Measurements from ENCODE around the gene CREB1. TPM values are rescaled to one million over a fixed set of nuclear protein-coding genes. Genes with fewer than 3 reads are reported as not detected.

Gene CREB1
- total RNA-seq, 1 donor from 2014 or later: 108 TPM

DNA sequence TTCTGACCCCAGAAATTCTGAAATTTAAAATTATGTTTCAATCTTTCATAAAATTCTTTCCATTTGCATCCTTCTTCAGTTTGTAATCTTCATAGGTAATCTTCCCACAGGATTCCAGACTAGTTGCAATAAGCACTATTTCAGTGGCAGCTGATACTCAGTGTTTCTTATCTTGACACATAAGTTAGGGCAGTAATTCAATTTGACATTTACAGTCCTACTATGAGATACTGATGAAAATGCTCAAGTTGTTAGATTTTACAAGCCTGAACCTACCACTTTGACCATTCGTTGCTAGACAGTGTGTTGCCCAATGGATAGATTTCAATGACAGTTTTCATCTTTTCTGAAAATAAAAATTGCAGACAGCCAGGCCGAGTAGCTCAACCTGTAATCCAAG is 85.1 kb downstream of the CREB1 start:
- Mint-ChIP-seq H3K27me3 (ENCODE audit: unreplicated experiment) (no peaks in the 10 kb centered on the region), H3K9me3 (ENCODE audit: unreplicated experiment) (peaks cover 3% of the 10 kb centered on the region), H3K4me3 (ENCODE audit: unreplicated experiment) (no peak overlapping the region), H3K4me1 (ENCODE audit: low read depth, unreplicated experiment) (peaks cover 8% of the 10 kb centered on the region), H3K27ac (ENCODE audit: unreplicated experiment) (no peak overlapping the region), H3K36me3 (ENCODE audit: unreplicated experiment) (no peaks in the 10 kb centered on the region)
- TF ChIP-seq, protein P1, sequence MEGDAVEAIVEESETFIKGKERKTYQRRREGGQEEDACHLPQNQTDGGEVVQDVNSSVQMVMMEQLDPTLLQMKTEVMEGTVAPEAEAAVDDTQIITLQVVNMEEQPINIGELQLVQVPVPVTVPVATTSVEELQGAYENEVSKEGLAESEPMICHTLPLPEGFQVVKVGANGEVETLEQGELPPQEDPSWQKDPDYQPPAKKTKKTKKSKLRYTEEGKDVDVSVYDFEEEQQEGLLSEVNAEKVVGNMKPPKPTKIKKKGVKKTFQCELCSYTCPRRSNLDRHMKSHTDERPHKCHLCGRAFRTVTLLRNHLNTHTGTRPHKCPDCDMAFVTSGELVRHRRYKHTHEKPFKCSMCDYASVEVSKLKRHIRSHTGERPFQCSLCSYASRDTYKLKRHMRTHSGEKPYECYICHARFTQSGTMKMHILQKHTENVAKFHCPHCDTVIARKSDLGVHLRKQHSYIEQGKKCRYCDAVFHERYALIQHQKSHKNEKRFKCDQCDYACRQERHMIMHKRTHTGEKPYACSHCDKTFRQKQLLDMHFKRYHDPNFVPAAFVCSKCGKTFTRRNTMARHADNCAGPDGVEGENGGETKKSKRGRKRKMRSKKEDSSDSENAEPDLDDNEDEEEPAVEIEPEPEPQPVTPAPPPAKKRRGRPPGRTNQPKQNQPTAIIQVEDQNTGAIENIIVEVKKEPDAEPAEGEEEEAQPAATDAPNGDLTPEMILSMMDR (IDR thresholded peaks at IDR 0.05; ENCODE audit: partially characterized antibody, unreplicated experiment): no peak
- DNase-seq: no peak

DNA sequence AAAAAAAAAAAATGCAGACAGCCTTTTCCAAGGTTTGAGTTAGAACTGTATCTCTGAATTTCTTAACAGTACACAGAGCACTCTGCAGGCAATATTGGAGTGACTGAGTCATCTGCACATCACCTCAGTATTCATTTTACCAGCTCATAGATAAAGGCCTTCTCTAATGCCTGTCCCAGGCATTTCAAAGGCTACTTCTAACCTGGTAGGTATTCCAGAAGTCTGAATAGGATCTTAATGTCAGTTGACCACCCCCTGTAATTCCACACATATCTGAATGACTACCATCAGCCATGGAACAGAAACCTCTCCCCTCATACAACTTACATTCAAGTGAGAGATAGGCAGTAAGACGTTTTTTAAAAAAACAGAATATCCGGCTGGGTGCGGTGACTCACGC is 86.4 kb downstream of the CREB1 start:
- TF ChIP-seq, protein P1 (IDR thresholded peaks at IDR 0.05; ENCODE audit: partially characterized antibody, unreplicated experiment): no peak
- H3K36me3 Mint-ChIP-seq (ENCODE audit: unreplicated experiment): no peaks in the 10 kb centered on the region
- H3K27me3 Mint-ChIP-seq (ENCODE audit: unreplicated experiment): no peaks in the 10 kb centered on the region
- H3K4me3 Mint-ChIP-seq (ENCODE audit: unreplicated experiment): no peak overlapping the region
- H3K4me1 Mint-ChIP-seq (ENCODE audit: low read depth, unreplicated experiment): peaks cover 9% of the 10 kb centered on the region
- no peak overlapping the region for H3K27ac Mint-ChIP-seq (ENCODE audit: unreplicated experiment)
- H3K9me3 Mint-ChIP-seq (ENCODE audit: unreplicated experiment): peaks cover 3% of the 10 kb centered on the region
- DNase-seq: no peak

DNA sequence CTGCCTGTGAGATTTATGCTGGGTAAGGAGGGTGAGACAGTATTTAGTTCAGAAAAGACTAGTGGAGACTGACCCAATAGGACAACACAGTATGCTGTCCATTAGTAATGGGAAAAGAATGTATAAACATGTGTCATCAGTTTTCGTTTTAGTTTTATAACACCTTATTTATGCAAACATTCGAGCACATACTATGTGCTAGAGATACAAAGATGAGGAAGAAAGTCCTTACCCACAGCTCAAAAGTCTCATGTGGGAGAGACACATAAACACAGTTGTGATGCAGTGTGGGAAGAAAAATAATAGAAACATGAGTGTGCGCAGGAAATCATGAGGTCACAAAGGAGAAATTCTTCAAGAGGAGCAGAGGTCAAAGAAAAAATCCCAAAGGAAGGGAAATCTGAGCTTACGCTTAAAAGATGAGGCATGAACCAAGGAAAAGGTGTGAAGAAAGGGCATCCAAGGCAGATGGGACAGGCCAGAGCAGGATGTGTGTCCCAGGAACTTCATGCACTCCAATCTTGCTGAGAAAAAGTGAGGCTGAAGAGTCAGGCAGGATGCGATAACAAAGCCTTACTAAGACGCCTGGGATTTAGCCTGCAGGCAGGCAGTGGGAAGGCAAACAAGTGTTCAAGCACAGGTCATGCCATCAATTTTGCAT is 87.4 kb downstream of the CREB1 start:
- Mint-ChIP-seq H3K9me3 (ENCODE audit: unreplicated experiment) (peaks cover 3% of the 10 kb centered on the region), H3K4me1 (ENCODE audit: low read depth, unreplicated experiment) (peaks cover 15% of the 10 kb centered on the region), H3K36me3 (ENCODE audit: unreplicated experiment) (no peaks in the 10 kb centered on the region), H3K27ac (ENCODE audit: unreplicated experiment) (peak overlapping the region; percentile 57), H3K4me3 (ENCODE audit: unreplicated experiment) (no peak overlapping the region), H3K27me3 (ENCODE audit: unreplicated experiment) (no peaks in the 10 kb centered on the region)
- no peak for DNase-seq
- TF ChIP-seq, protein P1 (IDR thresholded peaks at IDR 0.05; ENCODE audit: partially characterized antibody, unreplicated experiment): no peak

GRCh38 chr2:207619764-207620203 is 90.0 kb downstream of the CREB1 start:
- Mint-ChIP-seq H3K4me1 (ENCODE audit: low read depth, unreplicated experiment) (peaks cover 18% of the 10 kb centered on the region), H3K9me3 (ENCODE audit: unreplicated experiment) (peaks cover 5% of the 10 kb centered on the region), H3K36me3 (ENCODE audit: unreplicated experiment) (no peaks in the 10 kb centered on the region), H3K27me3 (ENCODE audit: unreplicated experiment) (no peaks in the 10 kb centered on the region), H3K4me3 (ENCODE audit: unreplicated experiment) (no peak overlapping the region), H3K27ac (ENCODE audit: unreplicated experiment) (peak overlapping the region; percentile 5)
- no peak for DNase-seq
- TF ChIP-seq, protein P1 (IDR thresholded peaks at IDR 0.05; ENCODE audit: partially characterized antibody, unreplicated experiment): no peak

- H3K4me1 Mint-ChIP-seq (ENCODE audit: low read depth, unreplicated experiment): peaks cover 18% of the 10 kb centered on the region
- H3K9me3 Mint-ChIP-seq (ENCODE audit: unreplicated experiment): peaks cover 5% of the 10 kb centered on the region
- no peak overlapping the region for H3K27ac Mint-ChIP-seq (ENCODE audit: unreplicated experiment)
- H3K36me3 Mint-ChIP-seq (ENCODE audit: unreplicated experiment): no peaks in the 10 kb centered on the region
- TF ChIP-seq, protein P1 (IDR thresholded peaks at IDR 0.05; ENCODE audit: partially characterized antibody, unreplicated experiment): no peak
- H3K4me3 Mint-ChIP-seq (ENCODE audit: unreplicated experiment): peak overlapping the region; percentile 1
- H3K27me3 Mint-ChIP-seq (ENCODE audit: unreplicated experiment): no peaks in the 10 kb centered on the region
- DNase-seq: no peak
Observed at GRCh38 chr2:207621501-207622039, 91.8 kb downstream of the CREB1 start.
